ENCODE measurements around the gene CLEC2D.
"Not testable (repeated sequence)": the region's sequence is repeated elsewhere in the genome, so short reads cannot be mapped to it uniquely, and the experiment has no call there.

CLEC2D gene

GRCh38 chr12:9669534-9669933 is at the start of gene CLEC2D:
Gene CLEC2D, plus strand, starts transcription at chr12:9669713. Its CDS starts 22 bp downstream, at chr12:9669735.
- DNase-seq = no peak

DNA sequence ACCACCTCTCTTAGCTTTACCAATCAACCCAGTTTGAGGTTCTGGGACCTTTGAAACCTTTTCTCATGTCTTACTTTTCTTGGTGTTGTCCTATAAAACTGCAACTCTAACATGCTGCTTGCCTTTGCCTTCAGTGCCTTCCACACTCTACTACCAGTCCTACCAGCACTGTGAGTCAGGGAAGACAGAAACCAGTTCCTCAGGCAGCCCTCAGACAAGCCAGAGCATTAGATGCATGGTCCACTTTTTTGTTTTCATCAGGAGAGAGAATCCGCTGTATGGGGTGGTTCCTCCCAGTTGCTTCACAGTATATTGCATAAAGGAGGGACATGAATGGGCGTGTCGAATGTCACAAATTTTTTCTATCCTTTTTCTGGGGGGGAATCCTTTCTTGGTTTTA is 44.5 kb upstream of the CLEC2D start:
- DNase-seq = no peak

DNA sequence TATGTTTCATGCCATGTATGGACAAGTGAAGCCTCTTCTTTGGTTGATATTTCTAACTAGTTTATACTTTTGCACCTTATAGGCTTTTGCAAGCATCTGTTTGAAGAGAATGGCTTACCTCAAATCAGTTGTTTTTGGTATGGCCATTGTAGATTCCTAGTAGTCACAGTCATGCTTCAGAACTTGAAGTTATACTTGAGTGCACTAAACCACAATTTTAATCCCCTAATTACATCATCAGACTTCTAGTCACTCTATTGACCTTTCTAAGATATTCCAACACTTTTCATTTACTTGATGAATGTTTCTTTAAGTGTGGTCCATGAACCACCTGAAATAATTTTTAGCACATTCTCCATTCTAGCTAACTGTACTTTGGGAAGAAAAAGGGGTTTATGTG is 43.2 kb upstream of the CLEC2D start:
- no peak for DNase-seq

- DNase-seq = no peak
These were observed 42.7 kb upstream of the CLEC2D start for GRCh38 chr12:9626821-9627220.

DNA sequence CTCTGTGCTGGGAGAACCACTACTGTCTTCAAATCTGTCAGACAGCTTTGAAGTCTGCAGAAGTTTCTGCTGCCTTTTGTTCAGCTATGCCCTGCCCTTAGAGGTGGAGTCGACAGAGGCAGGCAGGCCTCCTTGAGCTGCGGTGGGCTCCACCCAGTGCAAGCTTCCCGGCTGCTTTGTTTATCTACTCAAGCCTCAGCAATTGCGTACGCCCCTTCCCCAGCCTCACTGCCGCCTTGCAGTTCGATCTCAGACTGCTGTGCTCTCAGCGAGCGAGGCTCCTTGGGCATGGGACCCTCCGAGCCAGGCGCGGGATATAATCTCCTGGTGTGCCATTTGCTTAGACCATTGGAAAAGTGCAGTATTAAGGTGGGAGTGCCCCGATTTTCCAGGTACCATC is 36.7 kb upstream of the CLEC2D start:
- DNase-seq = no peak

GRCh38 chr12:9634177-9634803 is 35.2 kb upstream of the CLEC2D start:
- no peak for DNase-seq

- no peak for DNase-seq
These were observed 34.4 kb upstream of the CLEC2D start for GRCh38 chr12:9634969-9635754.

DNA sequence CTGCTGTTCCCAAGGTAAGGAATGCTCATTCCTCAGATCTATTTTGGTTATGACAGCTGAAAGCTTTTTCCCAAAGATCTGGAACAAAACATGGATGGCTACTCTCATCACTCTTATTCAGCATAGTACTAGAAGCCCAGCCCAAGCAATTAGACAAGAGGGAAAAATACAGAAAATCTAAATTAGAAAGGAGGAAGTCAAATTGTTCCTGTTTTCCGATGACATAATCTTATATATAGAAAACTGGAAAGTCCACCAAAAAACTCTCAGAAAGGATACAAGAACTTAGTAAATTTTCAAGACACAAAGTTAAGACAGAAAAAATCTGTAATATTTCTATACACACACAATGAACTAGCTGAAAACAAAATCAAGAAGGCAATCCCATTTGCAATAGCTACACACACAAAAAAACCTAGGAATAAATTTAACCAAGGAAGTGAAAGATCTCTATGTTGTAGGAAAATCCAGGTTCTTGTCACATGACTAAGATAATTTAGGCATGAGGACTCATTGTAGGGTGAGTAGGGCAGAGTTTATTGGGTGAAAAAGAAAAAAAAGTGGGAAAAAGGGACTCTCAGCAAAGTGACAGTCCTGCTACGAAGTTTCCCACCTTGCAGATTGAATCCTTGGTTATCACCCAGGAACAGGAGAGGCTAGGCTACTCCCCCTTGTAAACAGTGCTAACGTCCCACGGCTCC is 33.2 kb upstream of the CLEC2D start:
- no peak for DNase-seq

DNA sequence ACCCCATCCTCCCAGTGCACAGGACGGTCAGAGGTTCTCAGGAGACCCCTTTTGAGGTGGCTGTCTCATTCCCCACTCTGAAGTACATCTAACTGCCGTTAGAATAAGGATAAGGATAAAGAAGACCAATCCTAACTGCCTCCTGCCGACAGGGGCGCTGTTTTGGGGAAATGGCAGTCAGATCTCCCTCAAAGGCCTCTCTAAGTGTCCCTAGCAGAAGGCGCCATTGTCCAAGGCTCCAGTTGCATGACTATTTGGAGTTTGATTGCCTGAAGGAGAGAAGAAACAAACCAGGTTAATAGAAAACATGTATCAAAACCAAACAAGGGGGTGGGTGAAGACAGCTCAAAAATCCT is 32.7 kb upstream of the CLEC2D start:
- no peak for DNase-seq

GRCh38 chr12:9640024-9640423 is 29.5 kb upstream of the CLEC2D start:
- no peak for DNase-seq

DNA sequence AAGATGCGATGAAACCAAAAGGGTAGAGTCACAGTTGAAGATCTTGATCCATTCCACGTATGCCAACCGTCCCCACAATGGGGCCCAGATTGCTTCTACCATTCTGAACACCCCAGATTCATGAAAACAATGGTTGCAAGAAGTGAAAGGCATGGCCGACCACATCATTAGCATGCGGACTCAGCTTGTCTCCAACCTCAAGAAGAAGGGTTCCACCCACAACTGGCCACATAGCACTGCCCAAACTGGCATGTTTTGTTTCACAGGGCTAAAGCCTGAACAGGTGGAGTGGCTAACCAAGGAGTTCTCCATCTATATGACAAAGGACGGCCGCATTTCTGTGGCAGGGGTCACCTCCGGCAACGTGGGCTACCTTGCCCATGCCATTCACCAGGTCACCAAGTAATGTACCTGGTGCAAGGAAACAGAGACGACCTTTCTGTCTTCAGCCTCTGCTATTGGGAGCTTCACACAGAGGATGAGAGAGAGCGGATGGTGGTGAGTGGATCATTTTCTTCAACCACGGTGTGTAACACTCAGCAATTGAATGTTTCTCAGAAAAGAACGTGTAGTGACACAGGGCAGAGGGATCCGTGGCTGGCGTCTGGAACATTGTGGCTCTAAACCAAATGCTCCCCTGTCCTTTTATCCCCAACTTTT is 26.8 kb upstream of the CLEC2D start:
- no peak for DNase-seq

DNA sequence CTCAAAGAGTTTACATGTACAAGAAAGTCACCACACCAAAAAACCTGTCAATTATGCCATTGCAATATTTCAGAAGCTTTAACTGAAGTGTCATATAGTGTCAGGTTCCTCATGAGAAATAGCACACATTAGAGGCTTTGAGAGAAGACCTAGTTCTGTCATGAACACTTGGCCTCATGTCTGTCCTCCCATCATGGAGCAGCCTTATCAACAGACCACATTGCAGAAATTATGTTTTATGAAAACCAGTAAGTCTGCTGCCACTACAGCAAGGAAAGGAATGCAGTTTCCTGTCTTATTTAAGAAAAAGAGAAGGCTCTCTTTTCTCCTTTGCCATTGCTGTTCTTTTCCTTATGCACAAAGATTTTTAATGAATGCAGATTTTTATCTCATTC is 26.2 kb upstream of the CLEC2D start:
- no peak for DNase-seq

DNA sequence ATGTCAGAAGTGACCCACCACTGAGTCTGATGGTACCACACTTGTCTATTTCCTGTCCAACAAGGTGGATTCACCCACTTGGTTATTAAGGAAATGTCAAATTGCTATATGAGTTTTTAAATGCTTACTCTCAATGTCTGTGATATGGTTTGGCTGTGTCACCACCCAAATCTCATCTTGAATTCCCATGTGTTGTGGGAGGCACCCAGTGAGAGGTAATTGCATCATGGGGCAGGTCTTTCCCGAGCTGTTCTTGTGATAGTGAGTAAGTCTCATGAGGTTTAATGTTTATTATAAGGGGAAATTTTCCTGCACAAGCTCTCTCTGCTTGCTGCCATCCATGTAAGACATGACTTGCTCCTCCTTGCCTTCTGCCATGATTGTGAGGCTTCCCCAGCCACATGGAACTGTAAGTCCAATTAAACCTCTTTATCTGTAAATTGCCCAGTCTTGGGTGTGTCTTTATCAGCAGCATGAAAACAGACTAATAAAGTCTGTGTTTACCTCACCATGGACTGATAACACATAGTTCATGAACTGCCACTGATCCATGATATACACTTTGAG is 24.4 kb upstream of the CLEC2D start:
- DNase-seq = not testable (repeated sequence)

DNA sequence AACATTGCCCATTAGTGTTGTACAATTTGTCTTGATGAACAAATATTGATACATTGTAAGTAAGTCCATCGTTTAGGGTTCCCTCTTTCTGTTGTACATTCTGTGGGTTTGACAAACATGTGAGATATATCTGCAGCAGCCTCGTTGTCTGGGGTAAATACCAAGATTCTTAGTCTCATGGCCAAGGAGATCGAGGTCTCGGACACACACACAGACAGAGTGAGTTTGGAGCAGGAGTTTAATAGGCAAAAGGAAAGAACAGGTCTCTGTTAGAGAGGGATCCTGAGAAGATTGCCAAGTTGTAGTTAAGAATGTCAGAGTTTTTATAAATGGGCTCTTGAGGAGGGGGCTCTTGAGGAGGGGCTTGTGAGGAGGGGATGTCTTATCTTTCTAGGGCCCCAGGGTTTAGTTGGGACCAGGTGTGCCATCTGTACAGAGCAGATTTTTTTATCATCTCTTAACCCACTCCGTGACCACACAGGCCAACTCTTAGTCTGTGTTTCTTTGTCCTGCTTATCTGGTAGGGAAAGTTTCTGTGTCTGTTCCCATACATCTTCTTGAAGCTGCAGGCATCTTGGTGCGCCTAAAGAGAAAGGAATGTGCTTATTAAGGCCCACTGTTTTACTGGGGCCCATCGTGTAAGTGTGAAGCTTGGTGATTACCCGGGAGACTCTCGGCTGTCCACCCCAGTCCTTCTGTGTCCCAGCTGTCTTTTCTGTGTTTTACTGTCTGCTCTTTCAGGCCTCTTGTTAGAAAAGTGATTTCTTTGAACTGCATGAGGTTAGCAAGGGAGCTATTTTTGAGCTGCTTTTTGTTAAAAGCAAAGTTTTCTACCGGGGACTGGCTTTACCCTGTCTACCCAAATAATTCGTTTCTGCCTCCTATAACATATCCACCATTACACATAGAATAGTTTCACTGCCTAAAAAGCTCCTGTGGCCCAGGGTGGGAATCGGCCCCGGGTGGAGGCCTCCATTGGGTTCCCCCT is 22.4 kb upstream of the CLEC2D start:
- DNase-seq = no peak

- DNase-seq = peak; percentile 81
These were observed 21.4 kb upstream of the CLEC2D start for GRCh38 chr12:9647825-9648700.

- DNase-seq = no peak
These were observed 20.6 kb upstream of the CLEC2D start for GRCh38 chr12:9648701-9649531.

GRCh38 chr12:9649532-9649940 is 20.0 kb upstream of the CLEC2D start:
- no peak for DNase-seq

DNA sequence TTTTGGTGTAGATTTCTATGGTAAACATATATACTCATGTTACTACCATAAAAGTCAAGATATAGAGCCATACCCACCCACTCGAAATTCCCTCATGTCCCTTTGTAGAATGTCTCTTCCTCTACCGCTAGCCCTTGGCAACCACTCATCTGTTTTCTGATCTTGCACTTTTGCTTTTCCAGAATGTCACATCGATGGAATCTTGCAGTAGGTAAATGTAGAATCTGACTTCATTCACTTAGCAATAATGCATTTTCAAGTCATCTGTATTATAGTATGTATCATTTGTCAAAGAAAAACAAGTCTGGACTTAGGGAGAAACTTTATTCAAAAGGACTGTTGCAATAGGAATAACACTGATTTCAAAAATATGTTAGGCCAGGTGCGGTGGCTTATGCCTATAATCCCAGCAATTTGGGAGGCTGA is 19.3 kb upstream of the CLEC2D start:
- DNase-seq = no peak

- DNase-seq = no peak
These were observed 18.2 kb upstream of the CLEC2D start for GRCh38 chr12:9651265-9651729.

DNA sequence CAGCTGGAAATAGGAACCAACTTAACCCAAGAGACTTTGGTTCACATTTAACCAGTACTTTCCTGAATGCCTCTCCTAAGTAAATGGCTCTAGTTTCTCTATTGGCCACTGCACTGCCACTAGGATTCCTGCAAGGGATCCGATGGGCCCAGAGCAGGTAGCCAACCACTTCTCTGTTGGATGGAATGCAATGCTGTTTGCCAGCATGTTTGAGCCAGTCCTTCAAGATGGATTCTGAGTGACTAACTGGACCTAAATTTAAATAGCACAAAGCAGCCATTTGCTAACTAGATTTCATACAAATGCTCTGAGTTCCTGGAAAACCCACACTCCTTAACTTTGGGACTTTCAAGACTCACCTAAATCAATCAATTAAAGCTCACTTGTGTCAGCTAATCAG is 9.5 kb upstream of the CLEC2D start:
- DNase-seq = no peak

Data from NCI-H2171 (cell line).